ENCODE measurements around the gene EXOC3L4. TPM values are rescaled to one million over a fixed set of nuclear protein-coding genes. Genes with fewer than 3 reads are reported as not detected.

The EXOC3L4 gene
- not detected in 2 replicates for total RNA-seq

GRCh38 chr14:103094406-103095209, at the start of gene EXOC3L4:
EXOC3L4 (plus strand) TSS chr14:103094725; CDS start chr14:103100220, 5,495 bp downstream.

GRCh38 chr14:103057372-103058163, 37.0 kb upstream of the EXOC3L4 start, which contains the start of gene CDC42BPB:
CDC42BPB (minus strand) TSS chr14:103057549; CDS start chr14:103057173, 376 bp downstream.

GRCh38 chr14:103084021-103084919, 10.3 kb upstream of the EXOC3L4 start, which contains the start of gene LBHD2:
LBHD2 (plus strand) TSS chr14:103084210; CDS start chr14:103086013, 1,803 bp downstream.

GRCh38 chr14:103122947-103123633, 28.6 kb downstream of the EXOC3L4 start, which contains the start of gene TNFAIP2:
TNFAIP2 (plus strand) TSS chr14:103123461; CDS start chr14:103126458, 2,997 bp downstream.

Other genes starting within 250 kb of the EXOC3L4 start
- gene AMN, start 172.1 kb upstream of the EXOC3L4 start, total RNA-seq = 0.16 and 0.24 TPM in 2 replicates
- 92.5 and 107 TPM in 2 replicates for gene CDC42BPB, start 37.2 kb upstream of the EXOC3L4 start, total RNA-seq
- gene LBHD2, start 10.5 kb upstream of the EXOC3L4 start, total RNA-seq = not detected in 2 replicates
- gene TNFAIP2, start 28.7 kb downstream of the EXOC3L4 start, total RNA-seq = 59.4 and 83.2 TPM in 2 replicates
- gene EIF5, start 239.5 kb downstream of the EXOC3L4 start, total RNA-seq = 211 and 233 TPM in 2 replicates

Measured in hair follicle dermal papilla cell (primary cell).